Astrocyte (in vitro differentiated cells and primary cell): ENCODE data around the gene COX10. TPM values are rescaled to one million over a fixed set of nuclear protein-coding genes. Genes with fewer than 3 reads are reported as not detected.

ENCODE experiments used
- DNase-seq: peaks from one replicate; pipeline ENCODE4 v3.0.0-alpha.2; 2010; ENCODE audit warnings: low read depth
- FAIRE-seq: peaks from 2 replicates; lab custom pipeline; 2011; peaks lifted over from hg19 to GRCh38; lab: Jason Lieb, UNC
- H2AFZ ChIP-seq: 2 replicates; pipeline ENCODE4 v1.6.0; 2012; ENCODE audit warnings: low read depth, low read length, inconsistent platforms
- H3K27ac ChIP-seq: 2 replicates; pipeline ENCODE4 v1.5.1; 2011; ENCODE audit warnings: low read depth, low read length, inconsistent platforms
- H3K27me3 ChIP-seq: 2 replicates; pipeline ENCODE4 v1.6.0; 2011; ENCODE audit warnings: low read length, inconsistent platforms; ENCODE audit not compliant: insufficient read depth
- H3K36me3 ChIP-seq: 2 replicates; pipeline ENCODE4 v1.5.1; 2011; ENCODE audit warnings: low read length, inconsistent platforms; ENCODE audit not compliant: insufficient read depth
- H3K4me1 ChIP-seq: 2 replicates; pipeline ENCODE4 v1.5.1; 2011; ENCODE audit warnings: low read length, inconsistent platforms; ENCODE audit not compliant: insufficient read depth
- H3K4me2 ChIP-seq: 2 replicates; pipeline ENCODE4 v1.6.0; 2012; ENCODE audit warnings: low read length, inconsistent platforms
- H3K4me3 ChIP-seq: 2 replicates; pipeline ENCODE4 v1.5.1; 2011; ENCODE audit warnings: low read depth, mild to moderate bottlenecking, low read length, inconsistent platforms; ENCODE audit not compliant: insufficient read depth
- H3K79me2 ChIP-seq: 2 replicates; pipeline ENCODE4 v1.6.0; 2012; ENCODE audit warnings: mild to moderate bottlenecking, low read length, inconsistent platforms; ENCODE audit not compliant: insufficient read depth
- H3K9ac ChIP-seq: 2 replicates; pipeline ENCODE4 v1.6.0; 2012; ENCODE audit warnings: mild to moderate bottlenecking, low read length, inconsistent platforms
- H3K9me3 ChIP-seq: 2 replicates; pipeline ENCODE4 v1.5.1; 2012; ENCODE audit warnings: low read depth, mild to moderate bottlenecking, low read length, inconsistent platforms; ENCODE audit not compliant: insufficient read depth
- H4K20me1 ChIP-seq: 2 replicates; pipeline ENCODE4 v1.6.0; 2012; ENCODE audit warnings: low read length, inconsistent platforms; ENCODE audit not compliant: insufficient read depth
- H3K27ac Mint-ChIP-seq: one replicate; pipeline ENCODE4 v1.8.0; 2021; ENCODE audit warnings: mild to moderate bottlenecking, mixed read lengths; ENCODE audit not compliant: unreplicated experiment
- H3K27me3 Mint-ChIP-seq: one replicate; pipeline ENCODE4 v1.8.0; 2021; ENCODE audit warnings: low read depth, mixed read lengths; ENCODE audit not compliant: unreplicated experiment
- H3K36me3 Mint-ChIP-seq: one replicate; pipeline ENCODE4 v1.8.0; 2021; ENCODE audit warnings: low read depth, mixed read lengths; ENCODE audit not compliant: unreplicated experiment
- H3K4me1 Mint-ChIP-seq: one replicate; pipeline ENCODE4 v1.8.0; 2021; ENCODE audit warnings: low read depth, mixed read lengths; ENCODE audit not compliant: unreplicated experiment
- H3K4me3 Mint-ChIP-seq: one replicate; pipeline ENCODE4 v1.8.0; 2021; ENCODE audit warnings: mild to moderate bottlenecking, moderate library complexity, mixed read lengths; ENCODE audit not compliant: unreplicated experiment
- H3K9me3 Mint-ChIP-seq: one replicate; pipeline ENCODE4 v1.8.0; 2021; ENCODE audit warnings: mild to moderate bottlenecking, mixed read lengths; ENCODE audit not compliant: unreplicated experiment
- CTCF ChIP-seq: IDR thresholded peaks from 2 replicates; pipeline ENCODE4 v1.5.1; 2011; ENCODE audit warnings: low read depth, mild to moderate bottlenecking, inconsistent platforms, low read length, moderate library complexity; ENCODE audit not compliant: insufficient read depth
- EZH2 ChIP-seq: IDR thresholded peaks from 2 replicates; pipeline ENCODE4 v1.6.1; 2012; ENCODE audit warnings: mild to moderate bottlenecking, low read length, inconsistent platforms; ENCODE audit not compliant: insufficient read depth
- total RNA-seq: library from RNA; stranded (reverse); gene quantifications from 2 replicates; pipeline ENCODE4 v1.2.1, GENCODE V29; 2021

Gene COX10
- total RNA-seq, 1 donor from 2014 or later: 16.4 TPM

- Histone ChIP-seq H3K79me2 (no peaks in the 10 kb centered on the region), H3K4me2 (no peak overlapping the region), H3K27ac (no peak overlapping the region), H3K9ac (no peak overlapping the region), H3K9me3 (no peaks in the 10 kb centered on the region), H3K4me3 (no peak overlapping the region), H4K20me1 (no peaks in the 10 kb centered on the region), H2AFZ (no peak overlapping the region), H3K36me3 (peaks cover 8% of the 10 kb centered on the region), H3K4me1 (no peaks in the 10 kb centered on the region), H3K27me3 (no peaks in the 10 kb centered on the region)
- peaks cover 2% of the 10 kb centered on the region for H3K9me3 Mint-ChIP-seq
- DNase-seq (no peak), FAIRE-seq (no peak)
- H3K4me1 Mint-ChIP-seq: peaks cover 4% of the 10 kb centered on the region
- no peak overlapping the region for H3K4me3 Mint-ChIP-seq
- H3K36me3 Mint-ChIP-seq: peaks cover 22% of the 10 kb centered on the region
- H3K27ac Mint-ChIP-seq: no peak overlapping the region
- no peaks in the 10 kb centered on the region for H3K27me3 Mint-ChIP-seq
- TF ChIP-seq EZH2 (no peak), CTCF (no peak)
Measured at GRCh38 chr17:14032234-14032633, 37.1 kb upstream of the COX10 start.

GRCh38 chr17:14033166-14033565 is 36.1 kb upstream of the COX10 start:
- Histone ChIP-seq H3K4me2 (no peak overlapping the region), H3K4me3 (no peak overlapping the region), H4K20me1 (no peaks in the 10 kb centered on the region), H3K9ac (no peak overlapping the region), H3K9me3 (no peaks in the 10 kb centered on the region), H3K27me3 (no peaks in the 10 kb centered on the region), H3K4me1 (no peaks in the 10 kb centered on the region), H3K79me2 (no peaks in the 10 kb centered on the region), H3K27ac (no peak overlapping the region), H3K36me3 (peaks cover 8% of the 10 kb centered on the region), H2AFZ (no peak overlapping the region)
- TF ChIP-seq EZH2 (no peak), CTCF (no peak)
- Mint-ChIP-seq H3K27me3 (no peaks in the 10 kb centered on the region), H3K36me3 (peaks cover 22% of the 10 kb centered on the region), H3K4me3 (peak overlapping the region; percentile 40), H3K9me3 (peaks cover 2% of the 10 kb centered on the region), H3K27ac (no peak overlapping the region), H3K4me1 (peaks cover 13% of the 10 kb centered on the region)
- FAIRE-seq: no peak
- DNase-seq: no peak

- H3K4me3 Mint-ChIP-seq: no peak overlapping the region
- no peaks in the 10 kb centered on the region for H3K9me3 Mint-ChIP-seq
- no peaks in the 10 kb centered on the region for H3K27me3 Mint-ChIP-seq
Measured at GRCh38 chr17:14037453-14037852, 31.9 kb upstream of the COX10 start.

More at GRCh38 chr17:14037453-14037852, 31.9 kb upstream of the COX10 start:
- H3K9ac ChIP-seq: no peak overlapping the region
- H3K27me3 ChIP-seq: no peaks in the 10 kb centered on the region
- H3K27ac Mint-ChIP-seq: no peak overlapping the region
- H3K9me3 ChIP-seq: no peaks in the 10 kb centered on the region
- no peaks in the 10 kb centered on the region for H3K79me2 ChIP-seq
- DNase-seq (no peak), FAIRE-seq (no peak)
- H3K36me3 Mint-ChIP-seq: peaks cover 17% of the 10 kb centered on the region
- peaks cover 15% of the 10 kb centered on the region for H3K4me1 Mint-ChIP-seq
- H3K4me2 ChIP-seq: no peak overlapping the region
- H3K4me3 ChIP-seq: no peak overlapping the region
- peaks cover 6% of the 10 kb centered on the region for H3K36me3 ChIP-seq
- H2AFZ ChIP-seq: no peak overlapping the region
- no peak for TF ChIP-seq CTCF
- TF ChIP-seq EZH2: no peak
- peak overlapping the region; percentile 34 for H3K27ac ChIP-seq
- peaks cover 3% of the 10 kb centered on the region for H4K20me1 ChIP-seq
- H3K4me1 ChIP-seq: peaks cover 5% of the 10 kb centered on the region
